Measurements from ENCODE around the gene LMO1.

- TF ChIP-seq CTCF (IDR thresholded peaks at IDR 0.05) (no peak), POLR2A (IDR thresholded peaks at IDR 0.05) (no peak)
Observed at GRCh38 chr11:8267280-8267679, 3.6 kb upstream of the LMO1 start.

Measured in testis (tissue), 2 donors.